B cell (primary cell): ENCODE measurements around the gene GNG7. TPM values are rescaled to one million over a fixed set of nuclear protein-coding genes. Genes with fewer than 3 reads are reported as not detected.

ENCODE experiments used
- ATAC-seq: fragments of 200-7000 bp; cut with Tn5 transposase; one replicate; pipeline ENCODE4 v1.10.0; 2021; ENCODE audit warnings: low read depth, mild to moderate bottlenecking, moderate number of reproducible peaks, moderate library complexity
- CTCF ChIA-PET: fragments of 350-600 bp; sonication (Branson Sonifier 250); formaldehyde crosslinking; loops from one replicate; lab custom pipeline; 2021; ENCODE audit warnings: antibody characterized with exemption, inconsistent platforms; lab: Charles Lee
- POLR2A ChIA-PET: fragments of 350-600 bp; sonication (Branson Sonifier 250); formaldehyde crosslinking; loops from one replicate; lab custom pipeline; 2021; ENCODE audit warnings: antibody characterized with exemption; lab: Charles Lee
- DNase-seq: peaks from one replicate; pipeline ENCODE4 v3.0.0; 2013
- H2AFZ ChIP-seq: 2 replicates; pipeline ENCODE4 v1.6.1; 2012; ENCODE audit warnings: mild to moderate bottlenecking, low read depth, low read length; ENCODE audit not compliant: insufficient read depth, poor library complexity, severe bottlenecking
- H3K27ac ChIP-seq, 2 donors: 1 replicate in 1 of 2; 2 replicates in 1 of 2; pipeline ENCODE4 v1.5.1; 2012 to 2013; ENCODE audit warnings: low read length in 2 of 2, mild to moderate bottlenecking in 2 of 2, moderate library complexity in 1 of 2
- H3K27me3 ChIP-seq, 4 experiments: fragments of 200-600 bp in 1 of 4; sonication (generic) in 1 of 4; replicated peaks in 1 of 4; 1 replicate in 2 of 4; 2 replicates in 2 of 4; pipeline versions ENCODE4 v1.6.1 to v1.7.0; 2013 to 2016; ENCODE audit warnings: low read length in 3 of 4, mild to moderate bottlenecking in 2 of 4, mixed read lengths in 1 of 4, moderate library complexity in 1 of 4; ENCODE audit not compliant: insufficient read depth in 4 of 4, control insufficient read depth in 3 of 4; ENCODE audit errors: control extremely low read depth in 1 of 4
- H3K36me3 ChIP-seq, 2 experiments: replicated peaks in 1 of 2; 1 replicate in 1 of 2; 2 replicates in 1 of 2; pipeline versions ENCODE4 v1.6.1 to v1.7.1; 2013; ENCODE audit warnings: low read length in 1 of 2; ENCODE audit not compliant: insufficient read depth in 2 of 2, control insufficient read depth in 1 of 2; ENCODE audit errors: control extremely low read depth in 1 of 2, extremely low read depth in 1 of 2
- H3K4me1 ChIP-seq, 2 donors: fragments of 200-600 bp in 1 of 2; sonication (generic) in 1 of 2; 1 replicate in 1 of 2; 2 replicates in 1 of 2; pipeline versions ENCODE4 v1.5.1 to v1.6.1; 2013 to 2017; ENCODE audit warnings: low read length in 2 of 2; ENCODE audit not compliant: control insufficient read depth in 2 of 2, insufficient read depth in 2 of 2
- H3K4me2 ChIP-seq: replicated peaks from 2 replicates; pipeline ENCODE3; 2012; ENCODE audit warnings: mild to moderate bottlenecking, low read depth, low read length; ENCODE audit not compliant: poor library complexity, severe bottlenecking
- H3K4me3 ChIP-seq, 5 experiments: fragments of 200-600 bp in 1 of 5; sonication (generic) in 1 of 5; 1 replicate in 3 of 5; 2 replicates in 2 of 5; pipeline versions ENCODE4 v1.5.1 to v1.7.0; 2011 to 2016; ENCODE audit warnings: low read length in 4 of 5, mild to moderate bottlenecking in 4 of 5, low read depth in 2 of 5, control low read depth in 1 of 5, moderate library complexity in 1 of 5; ENCODE audit not compliant: insufficient read depth in 1 of 5; ENCODE audit errors: control extremely low read depth in 1 of 5, extremely low read depth in 1 of 5
- H3K79me2 ChIP-seq: fragments of 200-600 bp; sonication (generic); one replicate; pipeline ENCODE4 v1.6.0; 2016; ENCODE audit warnings: low read length; ENCODE audit not compliant: control insufficient read depth, insufficient read depth
- H3K9ac ChIP-seq: fragments of 200-600 bp; sonication (generic); 2 replicates; pipeline ENCODE4 v1.6.1; 2017; ENCODE audit warnings: mild to moderate bottlenecking, low read length, moderate library complexity
- H3K9me3 ChIP-seq, 3 donors: one replicate each; pipeline versions ENCODE4 v1.6.1 to v1.7.1; 2013; ENCODE audit warnings: low read length in 2 of 3; ENCODE audit not compliant: control insufficient read depth in 2 of 3, insufficient read depth in 1 of 3; ENCODE audit errors: control extremely low read depth in 1 of 3
- H4K20me1 ChIP-seq: 2 replicates; pipeline ENCODE4 v1.6.0; 2012; ENCODE audit warnings: mild to moderate bottlenecking, low read length; ENCODE audit not compliant: insufficient read depth, control insufficient read depth, poor library complexity, severe bottlenecking
- H3K27ac Mint-ChIP-seq: one replicate; pipeline ENCODE4 v1.8.0; 2021; ENCODE audit warnings: mixed read lengths
- H3K27me3 Mint-ChIP-seq: one replicate; pipeline ENCODE4 v1.8.0; 2021; ENCODE audit warnings: mixed read lengths
- H3K4me1 Mint-ChIP-seq: one replicate; pipeline ENCODE4 v1.8.0; 2021; ENCODE audit warnings: mixed read lengths
- H3K4me3 Mint-ChIP-seq: one replicate; pipeline ENCODE4 v1.8.0; 2021; ENCODE audit warnings: mixed read lengths
- H3K9me3 Mint-ChIP-seq: one replicate; pipeline ENCODE4 v1.8.0; 2022; ENCODE audit warnings: mixed read lengths; ENCODE audit not compliant: insufficient read depth
- CTCF ChIP-seq: fragments of 200-600 bp; IDR thresholded peaks from one replicate; pipeline ENCODE4 v1.8.0; 2022; ENCODE audit warnings: antibody characterized with exemption, mild to moderate bottlenecking
- EZH2 ChIP-seq: IDR thresholded peaks from 2 replicates; pipeline ENCODE4 v1.6.1; 2012; ENCODE audit warnings: borderline replicate concordance, low read depth, mild to moderate bottlenecking, moderate library complexity, low read length; ENCODE audit not compliant: insufficient read depth, poor library complexity, severe bottlenecking
- WGBS: methylation state at CpG from one replicate; pipeline ENCODE4 v1.1.5; 2013; ENCODE audit warnings: missing lambda C conversion rate; ENCODE audit not compliant: insufficient coverage; 5-methylcytosine and 5-hydroxymethylcytosine counted together
- intact Hi-C: fragments of 100-400 bp; cut with micrococcal nuclease; formaldehyde crosslinking; loops from one replicate; pipeline ENCODE4 v1.10.0; 2022
- polyA plus RNA-seq: library from polyadenylated mRNA; depleted of rRNA; stranded (reverse); fragments of >200 nt; gene quantifications from 2 replicates; pipeline ENCODE4 v1.2.3, GENCODE V29; 2012
- total RNA-seq, 2 donors: library from RNA; stranded (reverse); fragments of 120-200 nt in 1 of 2; gene quantifications; 1 replicate in 1 of 2; 2 replicates in 1 of 2; pipeline versions ENCODE4 v1.2.3 to v1.2.4, GENCODE V29; 2013 to 2022

The GNG7 gene
- total and polyA plus RNA-seq, 2 donors (not counting 1 experiment from before 2014, with no cell fraction given), result 76.3 to 153 TPM

- H3K9me3 ChIP-seq, result peaks cover 0 to 9% (median 0%) of the 10 kb centered on the region in 3 donors
- H3K27me3 ChIP-seq, result no peaks in the 10 kb centered on the region
- H3K27ac ChIP-seq, result no peak overlapping the region
- POLR2A ChIA-PET, result no interaction called here
- WGBS, result 90% methylated on average over 3 of the region's 7 CpGs
- ATAC-seq, result no peak
- H3K4me1 ChIP-seq, result peaks cover 27 to 48% of the 10 kb centered on the region in 2 donors
- no peak overlapping the region for H2AFZ ChIP-seq
- Mint-ChIP-seq H3K9me3 (no peaks in the 10 kb centered on the region), H3K27me3 (no peaks in the 10 kb centered on the region), H3K4me3 (no peak overlapping the region), H3K27ac (no peak overlapping the region), H3K4me1 (peaks cover 69% of the 10 kb centered on the region)
- CTCF ChIA-PET, result interaction anchor here (25.1 kb wide), 1 partner anchor 25 kb away, joined by 593 read pairs; no protein-coding TSS in a partner anchor
- H3K4me3 ChIP-seq, result no peak overlapping the region
- peaks cover 3 to 52% of the 10 kb centered on the region in 2 experiments for H3K36me3 ChIP-seq
- H3K79me2 ChIP-seq, result peaks cover 92% of the 10 kb centered on the region
- DNase-seq, result no peak
- intact Hi-C loops, result no loop called here
- peaks cover 96% of the 10 kb centered on the region for H4K20me1 ChIP-seq
- no peak overlapping the region for H3K4me2 ChIP-seq
- no peak overlapping the region for H3K9ac ChIP-seq
- TF ChIP-seq CTCF (no peak), EZH2 (no peak)
These were observed 61.2 kb downstream of the GNG7 start for GRCh38 chr19:2641332-2641698.

DNA sequence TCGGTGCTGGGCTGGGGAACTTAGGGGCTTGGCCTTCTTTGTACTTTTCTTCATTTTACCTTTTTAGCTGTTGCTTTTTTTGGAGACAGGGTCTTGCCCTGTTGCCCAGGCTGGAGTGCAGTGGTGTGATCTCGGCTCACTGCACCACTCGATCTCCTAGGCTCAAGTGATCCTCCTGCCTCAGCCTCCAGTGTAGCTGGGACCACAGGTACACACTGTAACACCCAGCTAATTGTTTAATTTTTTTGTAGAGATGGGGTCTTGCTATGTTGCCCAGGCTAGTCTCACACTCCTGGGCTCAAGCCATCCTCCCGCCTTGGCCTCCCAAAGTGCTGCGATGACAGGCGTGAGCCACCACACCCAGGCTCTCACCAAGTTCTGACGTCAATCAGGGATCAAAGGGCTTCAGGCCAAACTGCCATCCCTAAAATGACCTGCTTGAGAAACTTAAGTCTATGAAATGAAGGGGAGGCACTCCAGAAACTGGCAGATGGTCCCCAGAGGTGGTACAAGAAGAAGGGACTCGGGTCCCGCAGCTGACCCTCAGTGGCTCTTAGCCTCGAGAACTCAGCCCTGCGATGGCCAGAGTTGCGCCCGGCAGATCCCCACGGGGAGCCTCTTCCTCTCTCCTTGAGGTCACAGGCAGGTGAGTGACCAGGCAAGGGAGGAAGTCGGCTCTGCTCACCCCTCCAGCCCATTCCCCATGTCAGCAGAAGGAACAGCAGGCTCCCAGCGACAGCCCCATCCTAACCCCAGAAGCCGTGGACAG, 61.7 kb downstream of the GNG7 start:
- Histone ChIP-seq H3K36me3 (peaks cover 3 to 46% of the 10 kb centered on the region in 2 experiments), H2AFZ (no peak overlapping the region), H3K27me3 (no peaks in the 10 kb centered on the region), H3K9ac (no peak overlapping the region), H3K4me1 (peaks cover 33 to 50% of the 10 kb centered on the region in 2 donors), H3K9me3 (peaks cover 0 to 9% (median 0%) of the 10 kb centered on the region in 3 donors), H3K4me3 (no peak overlapping the region), H3K4me2 (no peak overlapping the region), H3K79me2 (peaks cover 92% of the 10 kb centered on the region), H3K27ac (peak overlapping the region in 1 of 2 donors; percentile 9), H4K20me1 (peaks cover 96% of the 10 kb centered on the region)
- DNase-seq (no peak), ATAC-seq (no peak)
- Mint-ChIP-seq H3K27me3 (no peaks in the 10 kb centered on the region), H3K4me1 (peaks cover 71% of the 10 kb centered on the region), H3K4me3 (no peak overlapping the region), H3K9me3 (no peaks in the 10 kb centered on the region), H3K27ac (peak overlapping the region; percentile 74)
- TF ChIP-seq CTCF, result no peak
- CTCF ChIA-PET, result interaction anchor here (1.1 to 25.1 kb wide), 3 partner anchors 24 to 164 kb away, joined by 3 to 593 read pairs (median 3); no protein-coding TSS in a partner anchor
- POLR2A ChIA-PET, result interaction anchor here (0.5 to 0.7 kb wide), 3 partner anchors 8 to 261 kb away, joined by 3 read pairs; no protein-coding TSS in a partner anchor
- WGBS, result 98% methylated on average over 13 of the region's 17 CpGs
- intact Hi-C loops, result no loop called here
